DOHH2 (cell line): ENCODE measurements around the gene PITPNM1.

Experiments
- EZH2phosphoT487 ChIP-seq: fragments of 200-600 bp; sonication (generic); IDR thresholded peaks from 2 replicates; pipeline ENCODE4 v1.6.1; 2017; ENCODE audit warnings: borderline replicate concordance, mild to moderate bottlenecking, antibody characterized with exemption, low read length, moderate library complexity, mixed read lengths
- TF ChIP-seq, protein P1 (sequence below): fragments of 200-600 bp; sonication (generic); IDR thresholded peaks from one replicate; pipeline ENCODE4 v1.5.1; 2014; ENCODE audit warnings: antibody characterized with exemption, mild to moderate bottlenecking, low read depth, low read length; ENCODE audit not compliant: poor library complexity, severe bottlenecking

DNA sequence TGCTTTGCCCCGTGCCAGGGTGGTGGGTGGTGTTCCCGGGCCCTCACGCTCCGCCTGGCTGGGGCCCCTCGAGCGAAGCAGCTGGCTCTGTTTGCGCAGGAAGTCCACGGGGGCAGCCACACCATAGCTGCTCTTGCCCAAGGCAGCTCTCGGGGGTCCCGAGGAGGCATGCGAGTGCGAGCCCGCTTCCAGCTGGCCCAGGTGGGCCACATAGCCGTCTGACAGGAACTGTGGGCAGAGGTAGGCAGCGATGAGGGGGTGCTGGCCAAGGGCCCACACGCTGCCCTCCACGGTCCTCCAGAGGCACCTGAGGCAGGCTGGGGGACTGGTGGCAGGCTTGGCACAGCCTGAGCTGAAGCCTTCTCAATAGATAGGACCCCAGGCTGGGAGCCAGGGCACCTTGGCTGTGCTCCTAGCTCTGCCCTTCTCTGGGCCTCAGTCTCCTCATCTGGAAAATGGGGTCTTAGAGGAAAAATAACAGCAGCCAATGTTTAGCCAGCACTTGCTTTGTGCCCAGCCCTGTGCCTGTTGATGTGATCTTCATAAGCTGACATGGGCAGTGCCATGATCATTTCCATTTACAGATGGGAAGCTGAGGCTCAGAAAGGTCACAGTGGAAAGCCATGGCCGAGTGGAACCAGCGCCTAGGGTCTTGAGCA is 13.0 kb downstream of the PITPNM1 start:
- TF ChIP-seq, protein P1, sequence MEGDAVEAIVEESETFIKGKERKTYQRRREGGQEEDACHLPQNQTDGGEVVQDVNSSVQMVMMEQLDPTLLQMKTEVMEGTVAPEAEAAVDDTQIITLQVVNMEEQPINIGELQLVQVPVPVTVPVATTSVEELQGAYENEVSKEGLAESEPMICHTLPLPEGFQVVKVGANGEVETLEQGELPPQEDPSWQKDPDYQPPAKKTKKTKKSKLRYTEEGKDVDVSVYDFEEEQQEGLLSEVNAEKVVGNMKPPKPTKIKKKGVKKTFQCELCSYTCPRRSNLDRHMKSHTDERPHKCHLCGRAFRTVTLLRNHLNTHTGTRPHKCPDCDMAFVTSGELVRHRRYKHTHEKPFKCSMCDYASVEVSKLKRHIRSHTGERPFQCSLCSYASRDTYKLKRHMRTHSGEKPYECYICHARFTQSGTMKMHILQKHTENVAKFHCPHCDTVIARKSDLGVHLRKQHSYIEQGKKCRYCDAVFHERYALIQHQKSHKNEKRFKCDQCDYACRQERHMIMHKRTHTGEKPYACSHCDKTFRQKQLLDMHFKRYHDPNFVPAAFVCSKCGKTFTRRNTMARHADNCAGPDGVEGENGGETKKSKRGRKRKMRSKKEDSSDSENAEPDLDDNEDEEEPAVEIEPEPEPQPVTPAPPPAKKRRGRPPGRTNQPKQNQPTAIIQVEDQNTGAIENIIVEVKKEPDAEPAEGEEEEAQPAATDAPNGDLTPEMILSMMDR = no peak
- TF ChIP-seq EZH2phosphoT487 = no peak
